ENCODE data around the gene EEFSEC.

Gene EEFSEC

DNA sequence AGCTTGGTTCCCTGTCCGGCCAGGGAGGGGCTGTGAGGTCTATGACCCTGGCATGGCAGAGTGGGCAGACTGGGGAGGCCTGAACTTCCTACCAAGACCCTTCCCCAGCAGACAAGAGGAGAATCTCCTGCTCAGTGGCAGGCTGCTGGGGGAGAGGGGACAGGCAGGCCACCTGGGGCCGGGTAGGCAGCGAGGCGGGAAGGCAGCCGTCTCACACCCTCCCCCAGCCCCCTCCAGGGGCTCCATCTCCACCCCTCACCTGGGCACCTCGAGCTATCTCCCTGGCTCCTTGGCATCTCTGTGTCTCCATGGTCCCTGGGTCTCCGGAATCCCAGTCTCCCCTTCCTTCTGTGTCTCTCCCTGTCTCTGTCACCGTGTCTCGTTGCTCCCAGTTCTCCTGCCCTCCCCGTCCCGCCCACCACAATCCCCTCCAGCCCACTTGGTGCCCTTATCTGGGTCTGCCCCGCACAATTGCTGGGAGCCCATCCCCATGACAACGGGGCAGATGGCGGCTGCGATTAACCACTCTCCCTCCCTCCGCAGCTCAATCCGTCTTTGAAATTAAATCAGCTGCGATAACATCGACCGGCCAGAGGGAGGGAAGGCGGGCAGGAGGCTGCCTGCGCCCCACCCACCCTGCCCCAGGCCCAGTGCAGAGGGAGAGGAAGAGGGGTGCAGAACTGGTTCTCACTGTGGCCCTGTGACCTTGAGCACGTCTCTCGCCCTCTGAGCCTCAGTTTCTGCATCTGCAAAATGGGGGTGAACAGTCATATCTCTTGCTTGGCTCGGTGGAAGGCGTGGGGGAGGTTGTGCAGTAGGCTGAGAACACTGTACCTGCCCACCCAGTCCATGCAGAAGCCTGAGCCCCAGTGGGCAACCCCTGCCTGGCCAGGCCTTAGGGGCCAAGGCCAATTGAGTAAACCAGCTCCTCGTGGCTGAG, 303.8 kb downstream of the EEFSEC start:
- DNase-seq = no peak

- no peak for DNase-seq
Observed at GRCh38 chr3:128457937-128458336, 304.7 kb downstream of the EEFSEC start.

All from CD4-positive, alpha-beta T cell treated with Interleukin-15 for 1 hour (primary cell).